ENCODE data around the gene PRUNE2. TPM values are rescaled to one million over a fixed set of nuclear protein-coding genes. Genes with fewer than 3 reads are reported as not detected.

PRUNE2 gene
- total and polyA plus RNA-seq, 9 of the 15 experiments (the other 6 are each of a cell fraction or from before 2014, with no cell fraction given), result 0.05 to 0.45 (median 0.18) TPM; not detected in 1

DNA sequence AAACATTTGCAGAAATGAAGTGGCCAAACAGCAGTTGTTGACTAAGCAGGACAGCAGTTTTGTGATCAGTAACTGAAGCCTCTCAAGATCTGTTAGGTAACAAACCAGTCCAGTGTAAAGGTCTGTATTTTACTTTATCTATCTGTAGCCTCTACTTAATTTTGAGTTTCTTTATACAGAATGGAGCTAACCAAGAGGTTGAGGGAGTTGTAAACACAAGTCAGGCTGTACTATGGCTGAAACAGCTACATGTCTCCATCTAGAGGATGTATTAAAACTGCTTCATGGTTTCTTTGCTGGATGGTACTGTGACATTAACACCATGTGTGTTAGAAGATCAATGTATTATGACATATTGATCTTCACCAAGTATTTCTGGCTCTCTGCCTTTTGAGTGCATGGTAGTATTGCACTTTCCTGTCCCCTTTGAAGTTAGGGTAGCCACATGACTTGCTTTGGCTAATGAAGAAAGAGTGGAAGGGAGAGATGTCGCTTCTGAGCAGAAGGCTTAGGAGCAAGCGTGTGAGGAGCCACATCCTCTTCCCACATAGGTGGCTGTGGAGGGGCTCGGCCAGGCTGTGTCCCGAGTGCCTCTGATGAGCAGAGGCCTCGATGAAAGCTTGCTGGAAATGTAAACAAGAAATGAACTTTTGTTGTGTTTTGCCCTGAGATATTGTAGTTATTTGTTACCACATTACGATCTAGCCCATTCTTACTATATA is 247.2 kb downstream of the PRUNE2 start (continued):
- TF ChIP-seq, protein P1, sequence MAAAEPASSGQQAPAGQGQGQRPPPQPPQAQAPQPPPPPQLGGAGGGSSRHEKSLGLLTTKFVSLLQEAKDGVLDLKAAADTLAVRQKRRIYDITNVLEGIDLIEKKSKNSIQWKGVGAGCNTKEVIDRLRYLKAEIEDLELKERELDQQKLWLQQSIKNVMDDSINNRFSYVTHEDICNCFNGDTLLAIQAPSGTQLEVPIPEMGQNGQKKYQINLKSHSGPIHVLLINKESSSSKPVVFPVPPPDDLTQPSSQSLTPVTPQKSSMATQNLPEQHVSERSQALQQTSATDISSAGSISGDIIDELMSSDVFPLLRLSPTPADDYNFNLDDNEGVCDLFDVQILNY (CRISPR knock-in tag; IDR thresholded peaks at IDR 0.05), result no peak
- TF ChIP-seq CEBPG (CRISPR knock-in tag; IDR thresholded peaks at IDR 0.05) (no peak), CEBPG (tag; conservative IDR thresholded peaks at IDR 0.05 in 1 of 2, IDR thresholded peaks at IDR 0.05 in 1 of 2) (no peak), BMI1 (IDR thresholded peaks at IDR 0.05; ENCODE audit: low read length) (no peak), FIP1L1 (IDR thresholded peaks at IDR 0.05; ENCODE audit: low read depth, low read length, poor library complexity, severe bottlenecking) (no peak), ZEB2 (IDR thresholded peaks at IDR 0.05) (no peak), BRCA1 (IDR thresholded peaks at IDR 0.05) (no peak), BRCA1 (CRISPR knock-in tag; IDR thresholded peaks at IDR 0.05) (no peak), PHF21A (IDR thresholded peaks at IDR 0.05; ENCODE audit: borderline replicate concordance, low read depth) (no peak), HSF4 (CRISPR knock-in tag; IDR thresholded peaks at IDR 0.05; ENCODE audit: borderline replicate concordance) (no peak)
- TF ChIP-seq, protein P2, sequence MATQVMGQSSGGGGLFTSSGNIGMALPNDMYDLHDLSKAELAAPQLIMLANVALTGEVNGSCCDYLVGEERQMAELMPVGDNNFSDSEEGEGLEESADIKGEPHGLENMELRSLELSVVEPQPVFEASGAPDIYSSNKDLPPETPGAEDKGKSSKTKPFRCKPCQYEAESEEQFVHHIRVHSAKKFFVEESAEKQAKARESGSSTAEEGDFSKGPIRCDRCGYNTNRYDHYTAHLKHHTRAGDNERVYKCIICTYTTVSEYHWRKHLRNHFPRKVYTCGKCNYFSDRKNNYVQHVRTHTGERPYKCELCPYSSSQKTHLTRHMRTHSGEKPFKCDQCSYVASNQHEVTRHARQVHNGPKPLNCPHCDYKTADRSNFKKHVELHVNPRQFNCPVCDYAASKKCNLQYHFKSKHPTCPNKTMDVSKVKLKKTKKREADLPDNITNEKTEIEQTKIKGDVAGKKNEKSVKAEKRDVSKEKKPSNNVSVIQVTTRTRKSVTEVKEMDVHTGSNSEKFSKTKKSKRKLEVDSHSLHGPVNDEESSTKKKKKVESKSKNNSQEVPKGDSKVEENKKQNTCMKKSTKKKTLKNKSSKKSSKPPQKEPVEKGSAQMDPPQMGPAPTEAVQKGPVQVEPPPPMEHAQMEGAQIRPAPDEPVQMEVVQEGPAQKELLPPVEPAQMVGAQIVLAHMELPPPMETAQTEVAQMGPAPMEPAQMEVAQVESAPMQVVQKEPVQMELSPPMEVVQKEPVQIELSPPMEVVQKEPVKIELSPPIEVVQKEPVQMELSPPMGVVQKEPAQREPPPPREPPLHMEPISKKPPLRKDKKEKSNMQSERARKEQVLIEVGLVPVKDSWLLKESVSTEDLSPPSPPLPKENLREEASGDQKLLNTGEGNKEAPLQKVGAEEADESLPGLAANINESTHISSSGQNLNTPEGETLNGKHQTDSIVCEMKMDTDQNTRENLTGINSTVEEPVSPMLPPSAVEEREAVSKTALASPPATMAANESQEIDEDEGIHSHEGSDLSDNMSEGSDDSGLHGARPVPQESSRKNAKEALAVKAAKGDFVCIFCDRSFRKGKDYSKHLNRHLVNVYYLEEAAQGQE (IDR thresholded peaks at IDR 0.05; ENCODE audit: borderline replicate concordance), result peak; percentile 69; the same call in 1 of the 2 replicates
- TF ChIP-seq, protein P2 (CRISPR knock-in tag; IDR thresholded peaks at IDR 0.05; ENCODE audit: low read depth), result no peak
- TF ChIP-seq, protein P3, sequence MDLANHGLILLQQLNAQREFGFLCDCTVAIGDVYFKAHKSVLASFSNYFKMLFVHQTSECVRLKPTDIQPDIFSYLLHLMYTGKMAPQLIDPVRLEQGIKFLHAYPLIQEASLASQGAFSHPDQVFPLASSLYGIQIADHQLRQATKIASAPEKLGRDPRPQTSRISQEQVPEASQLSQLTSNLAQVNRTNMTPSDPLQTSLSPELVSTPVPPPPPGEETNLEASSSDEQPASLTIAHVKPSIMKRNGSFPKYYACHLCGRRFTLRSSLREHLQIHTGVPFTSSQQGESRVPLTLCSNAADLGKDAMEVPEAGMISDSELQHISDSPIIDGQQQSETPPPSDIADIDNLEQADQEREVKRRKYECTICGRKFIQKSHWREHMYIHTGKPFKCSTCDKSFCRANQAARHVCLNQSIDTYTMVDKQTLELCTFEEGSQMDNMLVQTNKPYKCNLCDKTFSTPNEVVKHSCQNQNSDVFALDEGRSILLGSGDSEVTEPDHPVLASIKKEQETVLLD (IDR thresholded peaks at IDR 0.05), result no peak
- TF ChIP-seq, protein P4, sequence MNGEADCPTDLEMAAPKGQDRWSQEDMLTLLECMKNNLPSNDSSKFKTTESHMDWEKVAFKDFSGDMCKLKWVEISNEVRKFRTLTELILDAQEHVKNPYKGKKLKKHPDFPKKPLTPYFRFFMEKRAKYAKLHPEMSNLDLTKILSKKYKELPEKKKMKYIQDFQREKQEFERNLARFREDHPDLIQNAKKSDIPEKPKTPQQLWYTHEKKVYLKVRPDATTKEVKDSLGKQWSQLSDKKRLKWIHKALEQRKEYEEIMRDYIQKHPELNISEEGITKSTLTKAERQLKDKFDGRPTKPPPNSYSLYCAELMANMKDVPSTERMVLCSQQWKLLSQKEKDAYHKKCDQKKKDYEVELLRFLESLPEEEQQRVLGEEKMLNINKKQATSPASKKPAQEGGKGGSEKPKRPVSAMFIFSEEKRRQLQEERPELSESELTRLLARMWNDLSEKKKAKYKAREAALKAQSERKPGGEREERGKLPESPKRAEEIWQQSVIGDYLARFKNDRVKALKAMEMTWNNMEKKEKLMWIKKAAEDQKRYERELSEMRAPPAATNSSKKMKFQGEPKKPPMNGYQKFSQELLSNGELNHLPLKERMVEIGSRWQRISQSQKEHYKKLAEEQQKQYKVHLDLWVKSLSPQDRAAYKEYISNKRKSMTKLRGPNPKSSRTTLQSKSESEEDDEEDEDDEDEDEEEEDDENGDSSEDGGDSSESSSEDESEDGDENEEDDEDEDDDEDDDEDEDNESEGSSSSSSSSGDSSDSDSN (IDR thresholded peaks at IDR 0.05; ENCODE audit: borderline replicate concordance in 1 of 2, low read depth in 2 of 2, low read length in 2 of 2), result no peak

All from K562 (cell line).